HepG2 (cell line): Measurements from ENCODE around the gene CBY1.

Experiments used
- RNF219 ChIP-seq: sonication (generic); formaldehyde crosslinking; IDR thresholded peaks from 2 replicates; pipeline ENCODE4 v1.5.0; 2020; ENCODE audit warnings: mild to moderate bottlenecking, missing genetic modification reagents
- ZNF768 ChIP-seq: sonication (generic); formaldehyde crosslinking; IDR thresholded peaks from 2 replicates; pipeline ENCODE4 v1.4.0; 2020; ENCODE audit warnings: missing genetic modification reagents

DNA sequence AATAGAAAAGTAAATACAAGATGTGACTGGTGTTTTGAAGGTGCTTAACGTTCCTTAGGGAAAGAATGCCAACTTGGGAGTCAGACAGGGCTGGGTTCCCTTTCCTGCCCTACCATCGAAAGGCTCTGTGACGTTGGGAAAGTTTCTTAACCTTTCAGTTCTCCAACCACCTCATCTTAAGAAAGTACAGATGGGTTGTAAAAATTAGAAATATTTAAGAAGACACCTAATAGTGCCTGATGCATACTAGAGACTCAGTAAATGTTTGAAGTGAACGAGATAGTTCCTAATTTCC, 50.4 kb downstream of the CBY1 start:
- TF ChIP-seq ZNF768 (CRISPR knock-in tag) (no peak), RNF219 (CRISPR knock-in tag) (no peak)
